GM23338 (cell line): ENCODE results near the gene AP1B1. TPM values are rescaled to one million over a fixed set of nuclear protein-coding genes. Genes with fewer than 3 reads are reported as not detected.
"Not testable (repeated sequence)": the region's sequence is repeated elsewhere in the genome, so short reads cannot be mapped to it uniquely, and the experiment has no call there.

Experiments
- ATAC-seq: fragments of 200-7000 bp; cut with Tn5 transposase; 3 replicates; pipeline ENCODE4 v1.9.1; 2020
- DNase-seq: peaks from one replicate; pipeline ENCODE4 v3.0.0-alpha.2; 2015; ENCODE audit warnings: low spot score
- H2AFZ ChIP-seq: fragments of 200-600 bp; sonication (generic); 2 replicates; pipeline ENCODE4 v1.8.0; 2016; ENCODE audit warnings: antibody characterized with exemption, mild to moderate bottlenecking, moderate library complexity
- H3F3A ChIP-seq: fragments of 200-600 bp; sonication (generic); replicated peaks from 2 replicates; pipeline ENCODE4 v1.8.0; 2017; ENCODE audit warnings: antibody characterized with exemption, mixed run types, low read depth
- H3K27ac ChIP-seq: fragments of 200-600 bp; sonication (generic); 2 replicates; pipeline ENCODE4 v1.6.1; 2016; ENCODE audit warnings: low read depth
- H3K27me3 ChIP-seq: fragments of 200-600 bp; sonication (generic); 2 replicates; pipeline ENCODE4 v1.8.0; 2016; ENCODE audit warnings: mild to moderate bottlenecking, mixed run types, moderate library complexity; ENCODE audit not compliant: insufficient read depth
- H3K36me3 ChIP-seq: fragments of 200-600 bp; sonication (generic); 2 replicates; pipeline ENCODE4 v1.8.0; 2016; ENCODE audit warnings: mild to moderate bottlenecking; ENCODE audit not compliant: insufficient read depth
- H3K4me1 ChIP-seq: fragments of 200-600 bp; sonication (generic); 2 replicates; pipeline ENCODE4 v1.8.0; 2016; ENCODE audit warnings: mild to moderate bottlenecking, moderate library complexity; ENCODE audit not compliant: insufficient read depth
- H3K4me2 ChIP-seq: fragments of 200-600 bp; sonication (generic); 2 replicates; pipeline ENCODE4 v1.7.1; 2017; ENCODE audit warnings: mixed run types
- H3K4me3 ChIP-seq: fragments of 200-600 bp; sonication (generic); 2 replicates; pipeline ENCODE4 v1.6.1; 2016; ENCODE audit warnings: mixed run types
- H3K79me2 ChIP-seq: fragments of 200-600 bp; sonication (generic); replicated peaks from 2 replicates; pipeline ENCODE4 v1.8.0; 2017; ENCODE audit warnings: mild to moderate bottlenecking; ENCODE audit not compliant: insufficient read depth
- H3K9me2 ChIP-seq: fragments of 200-600 bp; sonication (generic); 2 replicates; pipeline ENCODE4 v1.8.0; 2017; ENCODE audit not compliant: insufficient read depth
- H4K20me1 ChIP-seq: fragments of 200-600 bp; sonication (generic); replicated peaks from 2 replicates; pipeline ENCODE4 v1.8.0; 2017; ENCODE audit warnings: mild to moderate bottlenecking; ENCODE audit not compliant: insufficient read depth
- H3K27ac Mint-ChIP-seq: 2 replicates; pipeline ENCODE4 v1.8.0; 2020; ENCODE audit warnings: inconsistent platforms, mild to moderate bottlenecking, moderate library complexity, mixed read lengths
- H3K27me3 Mint-ChIP-seq: 3 replicates; pipeline ENCODE4 v1.8.0; 2022; ENCODE audit warnings: low read depth, mild to moderate bottlenecking, moderate library complexity, mixed read lengths, inconsistent platforms; ENCODE audit not compliant: insufficient read depth, poor library complexity
- H3K36me3 Mint-ChIP-seq: 3 replicates; pipeline ENCODE4 v1.8.0; 2021; ENCODE audit warnings: low read depth, mild to moderate bottlenecking, inconsistent platforms, moderate library complexity, mixed read lengths
- H3K4me1 Mint-ChIP-seq: 3 replicates; pipeline ENCODE4 v1.8.0; 2020; ENCODE audit warnings: mild to moderate bottlenecking, inconsistent platforms, mixed read lengths
- H3K4me3 Mint-ChIP-seq: 3 replicates; pipeline ENCODE4 v1.8.0; 2021; ENCODE audit warnings: moderate library complexity, mild to moderate bottlenecking, inconsistent platforms, mixed read lengths
- H3K9me3 Mint-ChIP-seq: 3 replicates; pipeline ENCODE4 v1.8.0; 2020; ENCODE audit warnings: moderate library complexity, mild to moderate bottlenecking, inconsistent platforms, mixed read lengths
- CREB1 ChIP-seq: fragments of 250-450 bp; sonication (Bioruptor Pico); IDR thresholded peaks from 2 replicates; pipeline ENCODE4 v1.5.0; 2020; ENCODE audit warnings: low read depth, mild to moderate bottlenecking, moderate library complexity
- EZH2 ChIP-seq: fragments of 200-600 bp; sonication (generic); IDR thresholded peaks from one replicate; pipeline ENCODE4 v1.8.0; 2017; ENCODE audit warnings: antibody characterized with exemption, mild to moderate bottlenecking, low read depth; ENCODE audit not compliant: unreplicated experiment
- POLR2AphosphoS5 ChIP-seq: IDR thresholded peaks from 2 replicates; pipeline ENCODE4 v1.6.1; 2016; ENCODE audit warnings: antibody characterized with exemption, low read depth
- STAT1 ChIP-seq: IDR thresholded peaks from one replicate; pipeline ENCODE4 v1.6.1; 2016; ENCODE audit warnings: antibody characterized with exemption; ENCODE audit not compliant: unreplicated experiment
- ZNF331 ChIP-seq: fragments of 250-450 bp; sonication (Bioruptor Pico); IDR thresholded peaks from 2 replicates; pipeline ENCODE4 v1.5.0; 2020; ENCODE audit warnings: low read depth, mild to moderate bottlenecking, moderate library complexity
- polyA plus RNA-seq: library from polyadenylated mRNA; unstranded; fragments of >200 nt; fragmentation: Nextera tagmentation; extraction: Ambion mirVana; gene quantifications from 2 replicates; pipeline ENCODE4 v1.2.1, GENCODE V29; 2016
- total RNA-seq: library from RNA; depleted of rRNA; stranded (reverse); fragments of >200 nt; shearing (Covaris generic); gene quantifications from 2 replicates; pipeline ENCODE4 v1.2.3, GENCODE V29; 2014
- TF ChIP-seq, protein P1 (sequence below): IDR thresholded peaks from 2 replicates; pipeline ENCODE4 v1.6.1; 2016; ENCODE audit warnings: antibody characterized with exemption
- TF ChIP-seq, protein P2 (sequence below): fragments of 250-450 bp; sonication (Bioruptor Pico); IDR thresholded peaks from 2 replicates; pipeline ENCODE4 v1.5.0; 2020; ENCODE audit warnings: mild to moderate bottlenecking, moderate library complexity
- TF ChIP-seq, protein P3 (sequence below), 2 experiments: fragments of 200-600 bp in 1 of 2; sonication (generic) in 1 of 2; conservative IDR thresholded peaks; 2 replicates each; pipeline versions ENCODE4 v1.5.1 to v1.6.1; 2016 to 2017; ENCODE audit warnings: antibody characterized with exemption in 2 of 2, low read depth in 2 of 2, mild to moderate bottlenecking in 2 of 2, moderate library complexity in 1 of 2
- TF ChIP-seq, protein P4 (sequence below): IDR thresholded peaks from one replicate; pipeline ENCODE4 v1.6.1; 2018; ENCODE audit warnings: antibody characterized with exemption; ENCODE audit not compliant: unreplicated experiment

AP1B1 gene
- total and polyA plus RNA-seq, 2 experiments from 2014 or later = 19.5 to 74.4 TPM

DNA sequence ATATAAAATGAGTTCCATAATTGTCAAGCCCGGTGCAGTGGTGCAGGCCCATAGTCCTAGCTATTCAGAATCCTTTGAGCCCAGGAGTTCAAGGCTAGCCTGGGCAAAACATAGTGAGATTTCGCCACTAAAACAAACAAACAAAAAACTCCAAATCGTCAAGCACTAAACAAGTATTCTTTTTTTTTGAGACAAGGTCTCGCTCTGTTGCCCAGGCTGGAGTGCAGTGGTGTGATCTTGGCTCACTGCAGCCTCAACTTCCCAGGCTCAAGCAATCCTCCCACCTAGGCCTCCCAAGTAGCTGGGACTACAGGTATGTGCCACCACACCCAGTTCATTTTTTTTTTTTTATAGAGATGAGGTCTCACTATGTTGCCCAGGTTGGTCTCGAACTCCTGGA is 43.5 kb downstream of the AP1B1 start:
- H3K4me2 ChIP-seq, DNase-seq, H4K20me1 ChIP-seq, H3F3A ChIP-seq, ATAC-seq, H3K27me3 ChIP-seq, H3K9me2 ChIP-seq, H3K27me3 Mint-ChIP-seq, H3K36me3 ChIP-seq, H2AFZ ChIP-seq, H3K4me1 Mint-ChIP-seq, H3K4me1 ChIP-seq, H3K9me3 Mint-ChIP-seq, H3K4me3 Mint-ChIP-seq, H3K27ac Mint-ChIP-seq, H3K4me3 ChIP-seq, H3K79me2 ChIP-seq: not testable (repeated sequence)
- peaks cover 51% of the 10 kb centered on the region for H3K36me3 Mint-ChIP-seq
- H3K27ac ChIP-seq = 0 out of 2 replicates have a peak overlapping the region, but pooled peaks have one; percentile 55

DNA sequence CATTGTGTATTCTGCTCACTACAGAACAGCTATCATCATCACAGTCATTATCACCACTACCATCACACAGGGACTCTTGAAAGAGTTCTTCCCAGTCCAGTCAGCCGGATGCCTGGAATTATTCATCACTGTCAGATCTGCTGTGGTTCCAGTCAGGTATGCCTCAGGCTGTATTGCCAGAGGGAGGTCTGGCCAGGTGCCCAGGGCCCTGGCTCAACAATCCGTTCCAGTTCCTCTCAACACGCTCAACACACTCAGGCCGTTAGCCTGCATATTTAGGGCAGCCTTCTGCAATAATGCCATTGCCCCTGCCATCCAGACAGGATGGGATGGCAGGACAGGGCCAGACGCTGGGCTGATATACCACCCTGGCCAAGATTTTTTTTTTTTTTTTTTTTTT is 44.2 kb downstream of the AP1B1 start:
- no peaks in the 10 kb centered on the region for H3K4me1 ChIP-seq
- no peak for DNase-seq
- H3K27me3 Mint-ChIP-seq = peaks cover 4% of the 10 kb centered on the region
- no peak overlapping the region for H3K4me3 ChIP-seq
- H3K4me3 Mint-ChIP-seq = no peak overlapping the region
- no peak overlapping the region for H3K27ac Mint-ChIP-seq
- H3K4me1 Mint-ChIP-seq = no peaks in the 10 kb centered on the region
- H2AFZ ChIP-seq = no peak overlapping the region
- no peaks in the 10 kb centered on the region for H3K27me3 ChIP-seq
- no peaks in the 10 kb centered on the region for H3K79me2 ChIP-seq
- H3F3A ChIP-seq = no peaks in the 10 kb centered on the region
- TF ChIP-seq, protein P1, sequence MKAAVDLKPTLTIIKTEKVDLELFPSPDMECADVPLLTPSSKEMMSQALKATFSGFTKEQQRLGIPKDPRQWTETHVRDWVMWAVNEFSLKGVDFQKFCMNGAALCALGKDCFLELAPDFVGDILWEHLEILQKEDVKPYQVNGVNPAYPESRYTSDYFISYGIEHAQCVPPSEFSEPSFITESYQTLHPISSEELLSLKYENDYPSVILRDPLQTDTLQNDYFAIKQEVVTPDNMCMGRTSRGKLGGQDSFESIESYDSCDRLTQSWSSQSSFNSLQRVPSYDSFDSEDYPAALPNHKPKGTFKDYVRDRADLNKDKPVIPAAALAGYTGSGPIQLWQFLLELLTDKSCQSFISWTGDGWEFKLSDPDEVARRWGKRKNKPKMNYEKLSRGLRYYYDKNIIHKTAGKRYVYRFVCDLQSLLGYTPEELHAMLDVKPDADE = no peak
- TF ChIP-seq, protein P2, sequence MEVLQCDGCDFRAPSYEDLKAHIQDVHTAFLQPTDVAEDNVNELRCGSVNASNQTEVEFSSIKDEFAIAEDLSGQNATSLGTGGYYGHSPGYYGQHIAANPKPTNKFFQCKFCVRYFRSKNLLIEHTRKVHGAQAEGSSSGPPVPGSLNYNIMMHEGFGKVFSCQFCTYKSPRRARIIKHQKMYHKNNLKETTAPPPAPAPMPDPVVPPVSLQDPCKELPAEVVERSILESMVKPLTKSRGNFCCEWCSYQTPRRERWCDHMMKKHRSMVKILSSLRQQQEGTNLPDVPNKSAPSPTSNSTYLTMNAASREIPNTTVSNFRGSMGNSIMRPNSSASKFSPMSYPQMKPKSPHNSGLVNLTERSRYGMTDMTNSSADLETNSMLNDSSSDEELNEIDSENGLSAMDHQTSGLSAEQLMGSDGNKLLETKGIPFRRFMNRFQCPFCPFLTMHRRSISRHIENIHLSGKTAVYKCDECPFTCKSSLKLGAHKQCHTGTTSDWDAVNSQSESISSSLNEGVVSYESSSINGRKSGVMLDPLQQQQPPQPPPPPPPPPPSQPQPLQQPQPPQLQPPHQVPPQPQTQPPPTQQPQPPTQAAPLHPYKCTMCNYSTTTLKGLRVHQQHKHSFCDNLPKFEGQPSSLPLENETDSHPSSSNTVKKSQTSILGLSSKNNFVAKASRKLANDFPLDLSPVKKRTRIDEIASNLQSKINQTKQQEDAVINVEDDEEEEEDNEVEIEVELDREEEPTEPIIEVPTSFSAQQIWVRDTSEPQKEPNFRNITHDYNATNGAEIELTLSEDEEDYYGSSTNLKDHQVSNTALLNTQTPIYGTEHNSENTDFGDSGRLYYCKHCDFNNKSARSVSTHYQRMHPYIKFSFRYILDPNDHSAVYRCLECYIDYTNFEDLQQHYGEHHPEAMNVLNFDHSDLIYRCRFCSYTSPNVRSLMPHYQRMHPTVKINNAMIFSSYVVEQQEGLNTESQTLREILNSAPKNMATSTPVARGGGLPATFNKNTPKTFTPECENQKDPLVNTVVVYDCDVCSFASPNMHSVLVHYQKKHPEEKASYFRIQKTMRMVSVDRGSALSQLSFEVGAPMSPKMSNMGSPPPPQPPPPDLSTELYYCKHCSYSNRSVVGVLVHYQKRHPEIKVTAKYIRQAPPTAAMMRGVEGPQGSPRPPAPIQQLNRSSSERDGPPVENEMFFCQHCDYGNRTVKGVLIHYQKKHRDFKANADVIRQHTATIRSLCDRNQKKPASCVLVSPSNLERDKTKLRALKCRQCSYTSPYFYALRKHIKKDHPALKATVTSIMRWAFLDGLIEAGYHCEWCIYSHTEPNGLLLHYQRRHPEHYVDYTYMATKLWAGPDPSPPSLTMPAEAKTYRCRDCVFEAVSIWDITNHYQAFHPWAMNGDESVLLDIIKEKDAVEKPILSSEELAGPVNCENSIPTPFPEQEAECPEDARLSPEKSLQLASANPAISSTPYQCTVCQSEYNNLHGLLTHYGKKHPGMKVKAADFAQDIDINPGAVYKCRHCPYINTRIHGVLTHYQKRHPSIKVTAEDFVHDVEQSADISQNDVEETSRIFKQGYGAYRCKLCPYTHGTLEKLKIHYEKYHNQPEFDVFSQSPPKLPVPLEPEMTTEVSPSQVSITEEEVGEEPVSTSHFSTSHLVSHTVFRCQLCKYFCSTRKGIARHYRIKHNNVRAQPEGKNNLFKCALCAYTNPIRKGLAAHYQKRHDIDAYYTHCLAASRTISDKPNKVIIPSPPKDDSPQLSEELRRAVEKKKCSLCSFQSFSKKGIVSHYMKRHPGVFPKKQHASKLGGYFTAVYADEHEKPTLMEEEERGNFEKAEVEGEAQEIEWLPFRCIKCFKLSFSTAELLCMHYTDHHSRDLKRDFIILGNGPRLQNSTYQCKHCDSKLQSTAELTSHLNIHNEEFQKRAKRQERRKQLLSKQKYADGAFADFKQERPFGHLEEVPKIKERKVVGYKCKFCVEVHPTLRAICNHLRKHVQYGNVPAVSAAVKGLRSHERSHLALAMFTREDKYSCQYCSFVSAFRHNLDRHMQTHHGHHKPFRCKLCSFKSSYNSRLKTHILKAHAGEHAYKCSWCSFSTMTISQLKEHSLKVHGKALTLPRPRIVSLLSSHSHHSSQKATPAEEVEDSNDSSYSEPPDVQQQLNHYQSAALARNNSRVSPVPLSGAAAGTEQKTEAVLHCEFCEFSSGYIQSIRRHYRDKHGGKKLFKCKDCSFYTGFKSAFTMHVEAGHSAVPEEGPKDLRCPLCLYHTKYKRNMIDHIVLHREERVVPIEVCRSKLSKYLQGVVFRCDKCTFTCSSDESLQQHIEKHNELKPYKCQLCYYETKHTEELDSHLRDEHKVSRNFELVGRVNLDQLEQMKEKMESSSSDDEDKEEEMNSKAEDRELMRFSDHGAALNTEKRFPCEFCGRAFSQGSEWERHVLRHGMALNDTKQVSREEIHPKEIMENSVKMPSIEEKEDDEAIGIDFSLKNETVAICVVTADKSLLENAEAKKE (CRISPR knock-in tag) = no peak
- TF ChIP-seq STAT1 (no peak), ZNF331 (CRISPR knock-in tag) (no peak), EZH2 (no peak), POLR2AphosphoS5 (no peak), CREB1 (CRISPR knock-in tag) (no peak)
- TF ChIP-seq, protein P3, sequence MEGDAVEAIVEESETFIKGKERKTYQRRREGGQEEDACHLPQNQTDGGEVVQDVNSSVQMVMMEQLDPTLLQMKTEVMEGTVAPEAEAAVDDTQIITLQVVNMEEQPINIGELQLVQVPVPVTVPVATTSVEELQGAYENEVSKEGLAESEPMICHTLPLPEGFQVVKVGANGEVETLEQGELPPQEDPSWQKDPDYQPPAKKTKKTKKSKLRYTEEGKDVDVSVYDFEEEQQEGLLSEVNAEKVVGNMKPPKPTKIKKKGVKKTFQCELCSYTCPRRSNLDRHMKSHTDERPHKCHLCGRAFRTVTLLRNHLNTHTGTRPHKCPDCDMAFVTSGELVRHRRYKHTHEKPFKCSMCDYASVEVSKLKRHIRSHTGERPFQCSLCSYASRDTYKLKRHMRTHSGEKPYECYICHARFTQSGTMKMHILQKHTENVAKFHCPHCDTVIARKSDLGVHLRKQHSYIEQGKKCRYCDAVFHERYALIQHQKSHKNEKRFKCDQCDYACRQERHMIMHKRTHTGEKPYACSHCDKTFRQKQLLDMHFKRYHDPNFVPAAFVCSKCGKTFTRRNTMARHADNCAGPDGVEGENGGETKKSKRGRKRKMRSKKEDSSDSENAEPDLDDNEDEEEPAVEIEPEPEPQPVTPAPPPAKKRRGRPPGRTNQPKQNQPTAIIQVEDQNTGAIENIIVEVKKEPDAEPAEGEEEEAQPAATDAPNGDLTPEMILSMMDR (conservative IDR thresholded peaks at IDR 0.05; ENCODE audit: low read depth in 2 of 2) = no peak
- TF ChIP-seq, protein P4, sequence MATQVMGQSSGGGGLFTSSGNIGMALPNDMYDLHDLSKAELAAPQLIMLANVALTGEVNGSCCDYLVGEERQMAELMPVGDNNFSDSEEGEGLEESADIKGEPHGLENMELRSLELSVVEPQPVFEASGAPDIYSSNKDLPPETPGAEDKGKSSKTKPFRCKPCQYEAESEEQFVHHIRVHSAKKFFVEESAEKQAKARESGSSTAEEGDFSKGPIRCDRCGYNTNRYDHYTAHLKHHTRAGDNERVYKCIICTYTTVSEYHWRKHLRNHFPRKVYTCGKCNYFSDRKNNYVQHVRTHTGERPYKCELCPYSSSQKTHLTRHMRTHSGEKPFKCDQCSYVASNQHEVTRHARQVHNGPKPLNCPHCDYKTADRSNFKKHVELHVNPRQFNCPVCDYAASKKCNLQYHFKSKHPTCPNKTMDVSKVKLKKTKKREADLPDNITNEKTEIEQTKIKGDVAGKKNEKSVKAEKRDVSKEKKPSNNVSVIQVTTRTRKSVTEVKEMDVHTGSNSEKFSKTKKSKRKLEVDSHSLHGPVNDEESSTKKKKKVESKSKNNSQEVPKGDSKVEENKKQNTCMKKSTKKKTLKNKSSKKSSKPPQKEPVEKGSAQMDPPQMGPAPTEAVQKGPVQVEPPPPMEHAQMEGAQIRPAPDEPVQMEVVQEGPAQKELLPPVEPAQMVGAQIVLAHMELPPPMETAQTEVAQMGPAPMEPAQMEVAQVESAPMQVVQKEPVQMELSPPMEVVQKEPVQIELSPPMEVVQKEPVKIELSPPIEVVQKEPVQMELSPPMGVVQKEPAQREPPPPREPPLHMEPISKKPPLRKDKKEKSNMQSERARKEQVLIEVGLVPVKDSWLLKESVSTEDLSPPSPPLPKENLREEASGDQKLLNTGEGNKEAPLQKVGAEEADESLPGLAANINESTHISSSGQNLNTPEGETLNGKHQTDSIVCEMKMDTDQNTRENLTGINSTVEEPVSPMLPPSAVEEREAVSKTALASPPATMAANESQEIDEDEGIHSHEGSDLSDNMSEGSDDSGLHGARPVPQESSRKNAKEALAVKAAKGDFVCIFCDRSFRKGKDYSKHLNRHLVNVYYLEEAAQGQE = no peak
- no peak for ATAC-seq
- H3K36me3 Mint-ChIP-seq = peaks cover 52% of the 10 kb centered on the region
- H3K9me3 Mint-ChIP-seq = no peaks in the 10 kb centered on the region
- no peak overlapping the region for H3K27ac ChIP-seq
- H3K36me3 ChIP-seq = peaks cover 9% of the 10 kb centered on the region
- H3K4me2 ChIP-seq = no peak overlapping the region
- H4K20me1 ChIP-seq = no peaks in the 10 kb centered on the region
- H3K9me2 ChIP-seq = no peaks in the 10 kb centered on the region
